Activated T-cell treated with anti-CD3 and anti-CD28 coated beads, Interleukin-2, amount 50 U/mL, for 4 hours (primary cell): ENCODE data around the gene OR51B5. TPM values are rescaled to one million over a fixed set of nuclear protein-coding genes. Genes with fewer than 3 reads are reported as not detected.
"Not testable (repeated sequence)": the region's sequence is repeated elsewhere in the genome, so short reads cannot be mapped to it uniquely, and the experiment has no call there.

Experiments
- ATAC-seq, 2 donors: fragments of 200-7000 bp; cut with Tn5 transposase; one replicate each; pipeline ENCODE4 v1.10.0; 2021
- DNase-seq: peaks from one replicate; pipeline ENCODE4 v3.0.0-alpha.2; 2020
- H3K27me3 Mint-ChIP-seq: one replicate; pipeline ENCODE4 v1.8.0; 2021; ENCODE audit warnings: low read depth, mixed read lengths
- H3K36me3 Mint-ChIP-seq: one replicate; pipeline ENCODE4 v1.8.0; 2022; ENCODE audit warnings: mixed read lengths; ENCODE audit not compliant: insufficient read depth
- H3K4me1 Mint-ChIP-seq: one replicate; pipeline ENCODE4 v1.8.0; 2021; ENCODE audit warnings: low read depth, mixed read lengths
- H3K4me3 Mint-ChIP-seq: one replicate; pipeline ENCODE4 v1.8.0; 2021; ENCODE audit warnings: mild to moderate bottlenecking, moderate library complexity, mixed read lengths
- H3K9me3 Mint-ChIP-seq: one replicate; pipeline ENCODE4 v1.8.0; 2021; ENCODE audit warnings: mixed read lengths
- total RNA-seq, 3 donors: library from RNA; stranded (reverse); gene quantifications; one replicate each; pipeline ENCODE4 v1.2.1, GENCODE V29; 2021

The OR51B5 gene
- total RNA-seq, 3 donors from 2014 or later, result not detected

GRCh38 chr11:5351208-5351607 is 7.9 kb upstream of the OR51B5 start, which contains the start of gene OR51B6:
Gene OR51B6 (plus strand): TSS chr11:5351508. CDS start chr11:5351508, 0 bp downstream.
- Mint-ChIP-seq H3K36me3 (no peaks in the 10 kb centered on the region), H3K9me3 (no peaks in the 10 kb centered on the region), H3K4me1 (no peaks in the 10 kb centered on the region), H3K27me3 (peaks cover 4% of the 10 kb centered on the region), H3K4me3 (no peak within 1 kb of the TSS)
- DNase-seq (no peak), ATAC-seq (no peak)

- H3K9me3 Mint-ChIP-seq, result no peaks in the 10 kb centered on the region
- peaks cover 4% of the 10 kb centered on the region for H3K27me3 Mint-ChIP-seq
- H3K4me3 Mint-ChIP-seq, result no peak overlapping the region
- H3K36me3 Mint-ChIP-seq, result no peaks in the 10 kb centered on the region
- DNase-seq (no peak), ATAC-seq (no peak)
- H3K4me1 Mint-ChIP-seq, result no peaks in the 10 kb centered on the region
Observed at GRCh38 chr11:5349550-5349949, 6.2 kb upstream of the OR51B5 start.

- Mint-ChIP-seq H3K4me3 (no peak overlapping the region), H3K4me1 (no peaks in the 10 kb centered on the region), H3K36me3 (no peaks in the 10 kb centered on the region), H3K27me3 (peaks cover 4% of the 10 kb centered on the region), H3K9me3 (no peaks in the 10 kb centered on the region)
- no peak for DNase-seq
- ATAC-seq, result no peak
Observed at GRCh38 chr11:5348551-5349194, 5.3 kb upstream of the OR51B5 start.

- Mint-ChIP-seq H3K4me1 (no peaks in the 10 kb centered on the region), H3K9me3 (no peaks in the 10 kb centered on the region), H3K4me3 (no peak overlapping the region), H3K36me3 (no peaks in the 10 kb centered on the region), H3K27me3 (peaks cover 6% of the 10 kb centered on the region)
- DNase-seq, result no peak
- ATAC-seq, result no peak
Observed at GRCh38 chr11:5345831-5346230, 2.5 kb upstream of the OR51B5 start.

- H3K4me1 Mint-ChIP-seq, result no peaks in the 10 kb centered on the region
- no peak for DNase-seq
- no peaks in the 10 kb centered on the region for H3K9me3 Mint-ChIP-seq
- H3K4me3 Mint-ChIP-seq, result no peak overlapping the region
- H3K27me3 Mint-ChIP-seq, result peaks cover 4% of the 10 kb centered on the region
- H3K36me3 Mint-ChIP-seq, result no peaks in the 10 kb centered on the region
- no peak for ATAC-seq
Observed at GRCh38 chr11:5339771-5340322, 3.5 kb downstream of the OR51B5 start.

- not testable (repeated sequence) for H3K4me1 Mint-ChIP-seq, H3K27me3 Mint-ChIP-seq, H3K36me3 Mint-ChIP-seq, ATAC-seq, DNase-seq, H3K4me3 Mint-ChIP-seq, H3K9me3 Mint-ChIP-seq
Observed at GRCh38 chr11:5337253-5337652, 6.1 kb downstream of the OR51B5 start.

- H3K9me3 Mint-ChIP-seq, result no peaks in the 10 kb centered on the region
- DNase-seq, result no peak
- no peak overlapping the region for H3K4me3 Mint-ChIP-seq
- H3K4me1 Mint-ChIP-seq, result no peaks in the 10 kb centered on the region
- peaks cover 1% of the 10 kb centered on the region for H3K27me3 Mint-ChIP-seq
- no peaks in the 10 kb centered on the region for H3K36me3 Mint-ChIP-seq
- no peak for ATAC-seq
Observed at GRCh38 chr11:5336331-5336730, 7.0 kb downstream of the OR51B5 start.

- Mint-ChIP-seq H3K36me3 (no peaks in the 10 kb centered on the region), H3K9me3 (no peaks in the 10 kb centered on the region), H3K4me1 (no peaks in the 10 kb centered on the region), H3K4me3 (no peak overlapping the region), H3K27me3 (peaks cover 1% of the 10 kb centered on the region)
- no peak for ATAC-seq
- DNase-seq, result no peak
Observed at GRCh38 chr11:5335170-5335569, 8.2 kb downstream of the OR51B5 start.

- DNase-seq (no peak), ATAC-seq (no peak)
- H3K27me3 Mint-ChIP-seq, result peaks cover 4% of the 10 kb centered on the region
- no peaks in the 10 kb centered on the region for H3K9me3 Mint-ChIP-seq
- no peaks in the 10 kb centered on the region for H3K4me1 Mint-ChIP-seq
- H3K36me3 Mint-ChIP-seq, result no peaks in the 10 kb centered on the region
- H3K4me3 Mint-ChIP-seq, result no peak within 1 kb of the TSS
Observed at GRCh38 chr11:5324197-5324596, 19.1 kb downstream of the OR51B5 start, which contains the start of gene OR51B2. Gene OR51B2 (minus strand): TSS chr11:5324297. CDS start chr11:5324297, 0 bp downstream.

- Mint-ChIP-seq H3K9me3 (peaks cover 7% of the 10 kb centered on the region), H3K27me3 (peaks cover 2% of the 10 kb centered on the region), H3K4me1 (no peaks in the 10 kb centered on the region), H3K36me3 (no peaks in the 10 kb centered on the region), H3K4me3 (no peak overlapping the region)
- no peak for DNase-seq
- ATAC-seq, result no peak
Observed at GRCh38 chr11:5317292-5317691, 26.0 kb downstream of the OR51B5 start.

GRCh38 chr11:5313326-5314023 is 29.8 kb downstream of the OR51B5 start:
- DNase-seq, H3K4me1 Mint-ChIP-seq, H3K36me3 Mint-ChIP-seq, H3K9me3 Mint-ChIP-seq, ATAC-seq, H3K4me3 Mint-ChIP-seq, H3K27me3 Mint-ChIP-seq: not testable (repeated sequence)

- H3K9me3 Mint-ChIP-seq, result peaks cover 7% of the 10 kb centered on the region
- DNase-seq, result no peak
- no peaks in the 10 kb centered on the region for H3K4me1 Mint-ChIP-seq
- H3K4me3 Mint-ChIP-seq, result no peak overlapping the region
- H3K36me3 Mint-ChIP-seq, result no peaks in the 10 kb centered on the region
- no peak for ATAC-seq
- peaks cover 2% of the 10 kb centered on the region for H3K27me3 Mint-ChIP-seq
Observed at GRCh38 chr11:5310423-5310822, 32.9 kb downstream of the OR51B5 start.

- no peaks in the 10 kb centered on the region for H3K4me1 Mint-ChIP-seq
- no peak overlapping the region for H3K4me3 Mint-ChIP-seq
- no peak for DNase-seq
- H3K36me3 Mint-ChIP-seq, result no peaks in the 10 kb centered on the region
- peaks cover 6% of the 10 kb centered on the region for H3K27me3 Mint-ChIP-seq
- no peaks in the 10 kb centered on the region for H3K9me3 Mint-ChIP-seq
- ATAC-seq, result no peak
Observed at GRCh38 chr11:5307256-5308019, 35.9 kb downstream of the OR51B5 start.

- no peak for DNase-seq
- H3K4me1 Mint-ChIP-seq, result no peaks in the 10 kb centered on the region
- no peak overlapping the region for H3K4me3 Mint-ChIP-seq
- no peak for ATAC-seq
- no peaks in the 10 kb centered on the region for H3K9me3 Mint-ChIP-seq
- no peaks in the 10 kb centered on the region for H3K36me3 Mint-ChIP-seq
- peaks cover 6% of the 10 kb centered on the region for H3K27me3 Mint-ChIP-seq
Observed at GRCh38 chr11:5304046-5304445, 39.3 kb downstream of the OR51B5 start.
